Activated T-cell treated with anti-CD3 and anti-CD28 coated beads for 24 hours (primary cell): ENCODE data around the gene CENPS.
"Not testable (repeated sequence)": the region's sequence is repeated elsewhere in the genome, so short reads cannot be mapped to it uniquely, and the experiment has no call there.

Source experiments
- DNase-seq: peaks from one replicate; pipeline ENCODE4 v3.0.0-alpha.2; 2020; ENCODE audit warnings: low read depth

The CENPS gene

DNA sequence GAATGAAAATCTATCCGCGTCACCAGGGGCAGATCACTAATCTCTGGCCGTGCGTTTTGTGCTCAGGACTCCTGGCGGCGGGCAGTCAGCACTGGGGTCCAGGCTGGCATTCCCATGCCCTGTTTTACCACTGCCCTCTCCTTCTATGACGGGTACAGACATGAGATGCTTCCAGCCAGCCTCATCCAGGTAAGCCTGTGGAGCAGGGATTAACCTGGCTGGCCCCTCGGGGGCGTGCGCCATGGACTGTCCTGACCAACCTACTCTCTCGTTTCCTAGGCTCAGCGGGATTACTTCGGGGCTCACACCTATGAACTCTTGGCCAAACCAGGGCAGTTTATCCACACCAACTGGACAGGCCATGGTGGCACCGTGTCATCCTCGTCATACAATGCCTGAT lies 10.9 kb upstream of the CENPS start:
- no peak for DNase-seq

DNA sequence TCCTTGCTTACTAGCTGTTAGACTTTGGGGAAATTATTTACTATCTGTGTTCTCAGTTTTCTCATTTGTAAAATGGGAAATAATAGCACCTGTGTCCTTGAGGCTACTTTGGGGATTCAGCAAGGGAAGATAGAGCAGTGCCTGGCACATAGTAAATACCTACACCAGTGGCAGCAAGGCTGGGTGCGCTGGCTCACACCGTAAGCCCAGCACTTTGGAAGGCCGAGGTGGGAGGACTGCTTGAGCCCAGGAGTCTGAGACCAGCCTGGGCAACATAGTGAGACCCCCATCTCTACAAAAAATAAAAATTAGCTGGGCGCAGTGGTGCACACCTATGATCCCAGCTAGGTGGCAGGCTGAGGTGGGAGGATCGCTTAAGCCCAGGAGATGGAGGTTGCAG lies 8.6 kb upstream of the CENPS start:
- no peak for DNase-seq

DNA sequence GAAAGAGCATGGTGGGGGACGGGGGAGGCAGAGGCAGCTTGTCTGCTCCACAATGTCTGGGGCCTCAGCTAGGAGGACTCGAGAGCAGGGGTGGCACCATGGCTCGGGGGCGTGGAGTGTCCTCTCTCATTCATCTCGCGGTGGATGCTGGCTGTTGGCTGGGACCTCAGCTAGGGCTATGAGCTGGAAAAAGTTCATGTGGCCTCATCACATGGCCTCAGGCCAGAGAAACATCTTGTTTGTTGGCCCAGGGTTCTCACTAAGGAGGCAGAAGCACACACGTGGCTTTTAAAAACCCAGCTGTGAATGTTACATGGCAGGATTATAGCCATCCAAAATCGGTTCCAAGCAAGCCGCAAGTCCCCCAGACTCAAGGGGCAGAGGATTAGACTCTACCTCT lies 6.2 kb upstream of the CENPS start:
- no peak for DNase-seq

DNA sequence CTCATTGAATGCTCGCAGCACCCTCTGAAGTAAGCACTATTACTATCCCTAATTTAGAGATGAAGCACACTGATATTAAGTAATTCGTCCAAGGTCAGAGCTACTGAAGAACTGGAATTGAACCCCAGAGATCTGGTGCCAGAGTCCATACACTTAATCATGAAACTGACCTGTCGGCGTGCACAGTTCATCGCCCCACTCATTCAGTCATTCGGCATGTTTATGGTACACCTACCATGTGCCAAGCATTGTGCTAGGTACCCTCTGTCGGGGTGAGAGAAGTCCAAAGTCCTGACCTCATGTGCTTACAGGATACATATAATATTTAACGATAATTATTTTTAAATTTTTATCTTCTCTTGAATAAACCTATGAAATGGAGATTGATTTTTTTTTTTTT lies 5.6 kb upstream of the CENPS start:
- no peak for DNase-seq

DNA sequence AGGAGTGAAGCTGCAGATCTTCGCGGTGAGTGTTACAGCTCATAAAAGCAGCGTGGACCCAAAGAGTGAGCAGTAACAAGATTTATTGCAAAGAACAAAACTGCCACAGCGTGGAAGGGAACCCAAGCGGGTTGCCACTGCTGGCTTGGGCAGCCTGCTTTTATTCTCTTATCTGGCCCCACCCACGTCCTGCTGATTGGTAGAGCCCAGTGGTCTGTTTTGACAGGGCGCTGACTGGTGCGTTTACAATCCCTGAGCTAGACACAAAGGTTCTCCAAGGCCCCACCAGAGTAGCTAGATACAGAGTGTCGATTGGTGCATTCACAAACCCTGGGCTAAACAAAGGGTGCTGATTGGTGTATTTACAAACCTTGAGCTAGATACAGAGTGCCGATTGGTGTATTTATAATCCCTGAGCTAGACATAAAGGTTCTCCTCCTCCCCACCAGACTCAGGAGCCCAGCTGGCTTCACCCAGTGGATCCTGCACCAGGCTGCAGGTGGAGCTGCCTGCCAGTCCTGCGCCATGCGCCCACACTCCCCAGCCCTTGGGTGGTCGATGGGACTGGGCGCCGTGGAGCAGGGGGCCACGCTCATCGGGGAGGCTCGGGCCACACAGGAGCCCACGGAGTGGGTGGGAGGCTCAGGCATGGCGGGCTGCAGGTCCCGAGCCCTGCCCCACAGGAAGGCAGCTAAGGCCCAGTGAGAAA lies 4.3 kb upstream of the CENPS start:
- not testable (repeated sequence) for DNase-seq

DNA sequence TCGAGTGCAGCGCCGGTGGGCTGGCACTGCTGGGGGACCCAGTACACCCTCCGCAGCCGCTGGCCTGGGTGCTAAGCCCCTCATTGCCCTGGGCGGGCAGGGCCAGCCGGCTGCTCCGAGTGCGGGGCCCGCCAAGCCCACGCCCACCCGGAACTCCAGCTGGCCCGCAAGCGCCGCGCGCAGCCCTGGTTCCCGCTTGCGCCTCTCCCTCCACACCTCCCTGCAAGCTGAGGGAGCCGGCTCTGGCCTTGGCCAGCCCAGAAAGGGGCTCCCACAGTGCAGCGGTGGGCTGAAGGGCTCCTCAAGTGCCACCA lies 3.7 kb upstream of the CENPS start:
- not testable (repeated sequence) for DNase-seq

DNA sequence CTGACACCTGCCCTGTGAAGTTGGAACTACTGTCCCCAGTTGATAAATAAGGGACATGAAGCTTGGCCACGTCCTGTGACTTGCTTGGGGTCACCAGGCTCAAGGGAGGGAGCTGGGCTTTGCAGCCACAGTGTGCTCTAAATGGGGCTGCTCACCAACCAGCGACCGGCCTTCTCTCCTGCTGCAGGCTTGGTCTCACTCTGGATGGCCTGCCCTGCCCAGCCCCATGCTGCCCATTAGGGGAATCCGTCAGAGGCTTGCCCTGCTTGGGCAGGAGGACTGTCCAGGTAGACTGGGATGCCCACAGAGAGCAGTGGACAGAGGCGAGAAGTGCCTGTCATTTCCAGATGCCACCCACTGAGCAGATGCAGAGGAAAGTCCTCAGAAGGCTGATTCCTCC lies 1.2 kb upstream of the CENPS start:
- no peak for DNase-seq

DNA sequence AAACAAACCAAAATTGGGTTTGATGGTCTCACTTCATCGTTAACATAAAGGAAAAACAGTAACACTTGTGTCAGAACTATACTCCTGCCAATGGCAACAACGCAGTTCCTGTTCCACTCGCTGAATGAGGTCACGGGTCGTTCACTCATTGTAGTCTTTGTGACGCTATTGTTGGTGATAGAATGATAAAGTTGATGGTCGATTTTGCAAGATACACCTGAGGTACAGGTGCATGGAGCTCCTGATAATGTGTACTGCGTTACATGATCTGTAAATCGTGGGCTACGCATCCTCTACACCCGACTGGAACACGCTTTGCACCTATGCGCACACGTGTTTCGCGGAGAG lies 391 bp upstream of the CENPS start:
- no peak for DNase-seq

DNA sequence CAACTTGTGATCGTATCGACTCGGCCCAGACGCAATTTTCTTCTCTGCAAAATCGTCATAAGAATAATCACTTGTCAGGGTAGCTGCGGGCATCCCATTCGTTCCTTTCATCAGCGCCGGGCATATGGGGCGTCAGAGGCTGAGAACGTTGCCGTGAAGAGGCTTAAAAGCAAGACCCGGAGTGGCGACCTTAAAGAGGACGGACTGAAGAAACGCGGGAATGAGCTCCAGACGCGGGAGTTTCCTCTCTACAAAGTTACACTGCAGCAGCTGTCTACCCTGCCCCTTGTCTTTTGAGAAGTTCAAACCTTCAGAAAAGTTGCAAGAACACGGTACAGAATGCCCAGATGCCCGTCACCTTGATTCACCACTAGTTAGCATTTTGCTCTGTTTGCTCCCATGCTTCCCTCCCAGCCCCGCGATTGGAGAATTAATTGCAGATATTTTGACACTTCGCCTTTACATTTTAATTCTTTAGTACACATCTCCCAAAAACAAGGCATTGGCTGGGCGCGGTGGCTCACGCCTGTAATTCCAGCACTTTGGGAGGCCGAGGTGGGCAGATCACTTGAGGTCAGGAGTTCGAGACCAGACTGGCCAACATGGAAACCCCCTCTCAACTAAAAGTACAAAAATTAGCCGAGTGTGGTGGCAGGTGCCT lies 967 bp downstream of the CENPS start:
- no peak for DNase-seq

DNA sequence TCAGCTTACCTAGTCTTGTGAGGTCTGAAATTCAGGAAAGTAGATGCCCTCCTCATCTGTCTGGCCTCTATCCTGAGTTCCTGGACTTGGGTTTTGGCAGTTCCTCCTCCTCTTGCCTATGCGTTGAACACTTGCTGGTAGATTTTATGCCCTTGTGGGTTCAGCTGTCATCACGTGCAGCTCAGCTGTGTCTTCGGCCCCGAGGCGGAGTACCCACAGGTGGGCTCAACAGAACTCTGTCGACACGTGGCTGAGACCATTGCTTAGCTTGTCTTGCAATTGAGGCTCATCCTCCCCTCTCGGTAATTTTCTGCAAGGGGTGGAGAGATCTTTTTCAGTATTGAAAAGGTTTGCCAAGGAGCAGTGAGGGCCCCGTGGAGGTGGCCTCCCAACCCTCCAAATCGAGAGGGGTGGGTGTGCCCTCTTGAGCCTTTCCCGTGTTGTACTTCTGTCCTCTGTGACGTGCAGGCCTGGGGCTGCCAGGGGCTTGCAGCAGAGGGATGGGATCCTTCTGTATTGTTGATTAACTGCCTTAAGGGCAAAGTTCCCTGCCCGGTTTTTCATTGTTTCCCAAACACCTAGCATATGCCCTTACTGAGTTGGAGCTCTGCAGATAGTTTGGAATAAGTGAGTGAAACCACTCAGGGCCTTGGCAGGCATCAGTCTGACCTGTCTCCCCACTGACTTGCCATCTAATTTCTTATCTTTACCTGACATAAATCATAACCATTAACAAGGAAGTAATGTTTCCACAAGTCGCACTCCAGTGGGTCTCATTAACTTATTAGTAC lies 2.9 kb downstream of the CENPS start:
- DNase-seq = no peak

DNA sequence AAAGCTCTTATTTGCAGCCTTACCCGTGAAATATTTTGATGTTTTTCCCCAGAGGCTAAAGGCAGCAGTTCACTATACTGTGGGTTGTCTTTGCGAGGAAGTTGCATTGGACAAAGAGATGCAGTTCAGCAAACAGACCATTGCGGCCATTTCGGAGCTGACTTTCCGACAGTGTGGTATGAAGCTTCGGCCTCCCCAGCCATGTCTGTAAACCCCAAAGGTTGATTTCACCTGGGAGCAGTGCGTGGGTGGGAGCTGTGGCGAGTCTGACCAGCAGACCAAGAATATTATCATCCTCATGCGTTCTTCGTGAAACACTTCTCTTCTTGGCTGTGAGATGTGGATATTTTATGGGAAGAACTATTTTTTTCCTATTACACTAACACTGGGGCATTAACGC lies 3.6 kb downstream of the CENPS start:
- DNase-seq = no peak

DNA sequence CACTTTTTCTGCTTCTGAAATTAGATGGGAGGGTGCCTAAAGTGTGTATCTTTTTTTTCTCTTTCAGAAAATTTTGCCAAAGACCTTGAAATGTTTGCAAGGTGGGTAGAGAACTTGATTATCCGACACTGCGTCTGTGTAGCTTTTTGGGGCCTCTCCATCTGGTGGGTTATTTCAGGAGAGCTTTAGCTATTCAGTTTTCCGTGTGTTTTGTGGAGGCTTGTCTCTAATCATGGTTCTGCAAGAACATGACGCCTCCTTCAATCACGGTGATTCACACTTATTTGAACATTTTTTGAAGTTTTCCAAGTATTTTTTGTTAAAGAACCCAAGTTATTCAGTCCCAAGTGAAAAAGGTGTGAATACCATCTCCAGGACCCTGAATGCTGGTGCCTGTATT lies 4.4 kb downstream of the CENPS start:
- DNase-seq = no peak

DNA sequence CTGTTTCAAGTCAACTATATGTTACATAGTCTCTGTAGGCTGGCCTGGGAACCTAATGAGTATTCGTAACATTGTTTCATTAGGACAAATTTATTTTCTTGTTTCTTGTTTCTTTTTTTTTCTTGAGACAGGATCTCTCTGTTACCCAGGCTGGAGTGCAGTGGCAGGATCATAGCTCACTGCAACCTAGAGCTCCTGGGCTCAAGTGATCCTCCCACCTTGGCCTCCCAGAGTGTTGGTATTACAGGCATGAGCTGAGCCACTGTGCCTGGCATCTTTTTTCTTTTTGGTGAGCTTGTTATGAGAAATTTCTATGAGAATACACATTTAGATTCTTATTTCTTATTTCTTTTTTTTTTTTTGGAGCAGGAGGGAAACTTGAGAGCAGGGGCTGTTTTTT lies 6.8 kb downstream of the CENPS start:
- no peak for DNase-seq

DNA sequence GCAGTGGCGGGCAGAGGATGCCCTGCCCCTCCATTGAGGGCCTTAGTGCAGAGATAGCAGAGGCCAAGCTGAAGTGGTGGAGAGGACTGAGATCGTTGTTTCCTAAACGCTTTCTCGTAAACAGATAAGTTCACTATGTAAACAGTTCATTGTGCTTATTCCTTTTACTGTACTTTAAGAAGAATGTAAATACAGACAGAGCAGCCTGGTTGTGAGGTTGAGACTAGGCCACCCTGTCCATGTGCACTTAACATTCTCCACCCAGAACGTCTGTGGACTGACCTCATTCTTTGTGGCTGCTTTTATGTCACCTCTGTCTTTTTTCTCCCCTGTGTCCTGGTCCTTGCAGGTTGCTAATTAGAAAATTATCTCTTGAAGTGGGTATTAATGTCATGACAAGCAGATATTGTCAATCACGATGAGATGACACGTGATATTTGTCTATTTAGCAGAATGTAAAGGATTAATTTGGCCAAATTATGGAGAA lies 8.5 kb downstream of the CENPS start:
- DNase-seq = no peak

DNA sequence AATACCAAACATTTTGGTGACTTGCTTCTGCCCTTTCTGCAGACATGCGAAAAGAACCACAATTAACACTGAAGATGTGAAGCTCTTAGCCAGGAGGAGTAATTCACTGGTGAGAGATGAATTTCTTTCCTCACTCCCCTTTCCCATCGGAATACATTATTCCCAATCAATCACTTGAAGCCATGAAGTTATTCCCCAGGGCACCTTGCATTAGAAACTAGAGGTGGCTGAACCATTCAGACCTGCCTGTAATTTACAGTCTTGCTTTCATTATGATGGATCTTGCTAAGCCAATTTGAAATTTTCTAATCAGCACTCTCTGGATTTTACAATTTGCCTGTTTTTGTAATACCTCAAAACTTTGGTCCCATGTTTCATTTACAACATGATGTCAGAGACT lies 10.1 kb downstream of the CENPS start:
- no peak for DNase-seq

DNA sequence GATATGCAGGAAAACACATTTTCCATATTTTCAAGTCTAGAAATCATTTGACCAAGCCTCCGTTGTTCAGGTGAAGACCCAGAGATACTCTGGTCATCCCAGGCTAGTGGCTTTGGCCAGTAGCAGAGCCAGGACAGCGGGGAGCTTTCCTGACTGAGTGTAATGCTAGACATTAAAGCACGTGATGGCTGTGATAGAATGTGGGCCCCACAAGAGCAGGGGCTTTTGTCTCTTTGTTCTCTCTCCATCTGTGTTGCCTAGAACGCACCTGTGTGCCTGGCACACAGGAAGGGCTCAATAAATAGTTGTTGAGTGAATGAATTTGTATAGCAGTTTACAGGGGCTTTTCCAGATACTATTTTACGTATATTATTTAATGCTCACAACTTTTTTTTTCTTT lies 10.6 kb downstream of the CENPS start:
- no peak for DNase-seq

DNA sequence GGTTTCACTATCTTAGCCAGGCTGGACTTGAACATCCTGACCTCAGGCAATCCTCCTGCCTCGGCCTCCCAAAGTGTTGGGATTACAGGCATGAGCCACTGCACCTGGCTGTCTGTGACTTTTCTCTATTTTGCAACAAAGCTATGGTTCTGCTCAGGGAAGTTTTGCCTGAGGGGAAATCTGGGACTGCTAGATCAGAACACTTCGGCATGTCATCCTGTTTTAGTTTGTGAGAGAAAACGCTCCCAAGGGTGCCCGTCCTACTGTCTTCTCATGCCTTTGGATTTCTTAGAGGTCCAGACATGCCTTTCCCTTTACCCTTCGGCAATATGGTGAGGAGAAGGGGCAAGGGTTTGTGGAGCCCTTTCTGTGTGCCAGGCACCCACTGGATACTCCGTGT lies 14.0 kb downstream of the CENPS start:
- DNase-seq = no peak

DNA sequence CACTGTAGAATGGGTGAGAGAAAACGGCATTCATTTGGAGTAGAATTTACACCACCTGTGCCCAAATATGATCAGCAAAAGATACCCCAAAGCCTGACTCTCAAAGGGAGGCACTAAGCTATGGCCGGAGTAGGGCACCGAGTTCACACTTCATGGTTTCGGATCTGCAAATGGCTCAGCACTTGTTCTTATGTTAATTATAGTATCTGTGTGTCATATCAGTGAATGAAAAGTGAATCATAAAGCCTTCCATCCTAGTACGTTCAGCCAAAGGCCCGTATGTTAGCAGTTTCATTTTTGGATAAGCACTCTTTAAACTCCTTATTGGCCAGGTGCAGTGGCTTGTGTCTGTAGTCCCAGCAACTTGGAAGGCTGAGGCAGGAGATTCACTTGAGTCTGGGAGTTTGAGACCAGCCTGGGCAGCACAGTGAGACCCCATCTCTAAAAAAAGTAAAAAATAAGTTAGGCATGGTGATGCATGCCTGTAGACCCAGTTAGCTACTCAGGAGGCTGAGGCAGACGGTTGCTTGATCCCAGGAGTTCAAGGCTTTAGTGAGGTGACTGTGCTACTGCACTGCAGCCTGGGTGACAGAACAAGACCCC lies 14.7 kb downstream of the CENPS start:
- DNase-seq = no peak

DNA sequence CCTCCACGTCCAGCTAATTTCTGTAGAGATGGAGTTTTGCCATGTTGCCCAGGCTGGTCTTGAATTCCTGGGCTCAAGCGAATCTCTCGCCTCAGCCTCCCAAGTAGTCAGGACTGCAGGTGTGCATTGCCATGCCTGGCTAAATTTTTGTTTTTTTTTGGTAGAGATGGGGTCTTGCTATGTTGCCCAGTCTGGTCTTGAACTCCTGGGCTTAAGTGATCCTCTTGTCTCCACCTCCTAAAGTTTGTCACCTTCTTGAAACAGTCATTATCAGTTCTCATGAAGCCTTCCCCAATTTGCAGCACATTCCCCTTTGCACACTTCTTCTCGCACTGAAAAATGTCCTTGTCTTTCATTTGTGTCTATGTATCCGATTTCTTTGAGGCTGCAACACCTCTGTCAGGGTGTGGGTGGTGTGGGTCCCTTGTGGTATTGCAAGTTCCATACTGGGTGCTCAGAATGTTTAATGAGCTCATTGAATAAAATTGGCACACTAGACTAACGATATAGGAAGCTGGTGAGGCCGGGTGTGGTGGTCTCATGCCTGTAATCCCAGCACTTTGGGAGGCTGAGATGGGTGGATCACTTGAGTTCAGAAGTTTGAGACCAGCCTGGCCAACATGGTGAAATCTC lies 16.7 kb downstream of the CENPS start:
- no peak for DNase-seq

DNA sequence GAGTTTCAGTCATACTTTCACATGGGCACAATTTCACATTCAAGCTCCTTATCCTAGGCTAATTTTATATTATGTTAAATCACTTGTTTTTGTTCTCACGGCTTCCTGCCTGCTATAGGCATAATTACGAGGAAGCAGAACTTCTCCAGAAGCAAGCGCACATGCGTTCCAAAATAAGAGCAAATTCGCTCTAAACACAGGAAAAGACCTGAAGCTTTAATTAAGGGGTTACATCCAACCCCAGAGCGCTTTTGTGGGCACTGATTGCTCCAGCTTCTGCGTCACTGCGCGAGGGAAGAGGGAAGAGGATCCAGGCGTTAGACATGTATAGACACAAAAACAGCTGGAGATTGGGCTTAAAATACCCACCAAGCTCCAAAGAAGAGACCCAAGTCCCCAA lies 19.5 kb downstream of the CENPS start, which contains the start of gene CORT:
Gene CORT, plus strand, starts transcription at position 281 of the 400 bp plus-strand sequence. CDS start 193 bp downstream, outside the sequence.
- DNase-seq = no peak

DNA sequence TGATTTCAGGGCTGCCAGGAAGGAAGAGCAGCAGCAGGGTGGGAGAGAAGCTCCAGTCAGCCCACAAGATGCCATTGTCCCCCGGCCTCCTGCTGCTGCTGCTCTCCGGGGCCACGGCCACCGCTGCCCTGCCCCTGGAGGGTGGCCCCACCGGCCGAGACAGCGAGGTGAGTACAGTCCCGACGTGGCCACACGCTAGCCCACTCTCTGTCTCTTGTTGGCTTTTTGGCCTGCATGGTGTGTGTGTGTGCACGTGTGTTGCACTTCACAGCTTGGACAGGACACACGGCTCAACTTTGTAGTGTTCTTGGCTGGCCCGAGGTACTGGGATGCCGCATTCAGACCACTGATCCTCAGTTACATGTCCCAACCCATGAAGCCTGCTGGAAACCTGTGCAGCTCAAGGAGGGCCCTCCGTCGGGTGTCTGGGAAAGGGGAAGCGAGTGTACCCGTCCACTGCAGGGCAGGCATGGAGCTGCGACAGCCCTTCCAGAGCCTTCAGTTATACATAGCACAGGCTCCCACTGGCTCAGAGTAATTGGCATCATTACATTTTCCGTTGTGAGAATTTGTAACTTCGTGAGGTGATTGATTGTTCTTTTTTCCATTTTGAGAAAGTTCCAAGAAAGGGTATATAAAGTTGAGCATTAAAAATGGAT lies 20.1 kb downstream of the CENPS start:
- no peak for DNase-seq

DNA sequence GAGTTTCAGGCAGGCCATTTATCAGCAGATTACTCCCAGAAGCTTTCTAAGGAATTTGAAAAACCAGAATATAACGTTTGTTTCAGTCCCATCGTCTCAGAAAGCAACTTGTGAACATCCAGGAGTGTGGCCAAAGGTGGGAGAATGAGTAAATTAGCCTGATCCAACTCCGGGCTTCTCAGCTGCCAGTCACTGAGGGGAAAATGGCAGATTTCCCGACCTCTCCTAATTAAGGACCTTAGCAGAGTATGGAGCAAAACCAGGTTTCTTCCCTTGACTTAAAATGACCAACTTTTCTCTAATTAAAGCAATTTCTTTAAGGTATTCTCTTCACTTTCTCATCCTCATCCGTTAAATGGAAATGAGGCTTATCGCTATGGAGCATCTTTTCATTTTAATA lies 20.6 kb downstream of the CENPS start:
- no peak for DNase-seq
